Mesenchymal stem cell (in vitro differentiated cells and primary cell): ENCODE results near the gene ACSF3. TPM values are rescaled to one million over a fixed set of nuclear protein-coding genes. Genes with fewer than 3 reads are reported as not detected.
A peak's percentile ranks its signal among the peaks of the same experiment; 100 is the strongest.

Experiments
- DNase-seq: peaks from one replicate; pipeline ENCODE4 v3.0.0-alpha.2; 2013
- H2AFZ ChIP-seq: one replicate; pipeline ENCODE4 v1.6.1; 2013; ENCODE audit warnings: low read depth, mild to moderate bottlenecking, control low read depth, inconsistent platforms, low read length, moderate library complexity
- H2AK5ac ChIP-seq: 2 replicates; pipeline ENCODE4 v1.6.1; 2013; ENCODE audit warnings: low read length, moderate library complexity, mild to moderate bottlenecking, inconsistent platforms; ENCODE audit not compliant: severe bottlenecking
- H2BK120ac ChIP-seq: one replicate; pipeline ENCODE4 v1.6.1; 2013; ENCODE audit warnings: low read depth, mild to moderate bottlenecking, inconsistent platforms, low read length, moderate library complexity
- H2BK12ac ChIP-seq, 2 experiments: one replicate each; pipeline ENCODE4 v1.6.1; 2013; ENCODE audit warnings: inconsistent platforms in 2 of 2, low read length in 2 of 2, mild to moderate bottlenecking in 2 of 2, moderate library complexity in 2 of 2, control low read depth in 1 of 2
- H2BK15ac ChIP-seq: one replicate; pipeline ENCODE4 v1.6.1; 2013; ENCODE audit warnings: mild to moderate bottlenecking, low read depth, inconsistent platforms; ENCODE audit not compliant: poor library complexity, severe bottlenecking
- H2BK5ac ChIP-seq: 2 replicates; pipeline ENCODE4 v1.6.1; 2013; ENCODE audit warnings: low read depth, mild to moderate bottlenecking, low read length, control low read depth, inconsistent platforms; ENCODE audit not compliant: poor library complexity, severe bottlenecking
- H3K14ac ChIP-seq, 2 experiments: one replicate each; pipeline ENCODE4 v1.6.1; 2013; ENCODE audit warnings: inconsistent platforms in 2 of 2, low read length in 2 of 2, control low read depth in 1 of 2, mild to moderate bottlenecking in 1 of 2, moderate library complexity in 1 of 2
- H3K18ac ChIP-seq, 2 experiments: one replicate each; pipeline ENCODE4 v1.6.1; 2013; ENCODE audit warnings: inconsistent platforms in 2 of 2, low read length in 2 of 2, control low read depth in 1 of 2, low read depth in 1 of 2, mild to moderate bottlenecking in 1 of 2
- H3K23ac ChIP-seq, 2 experiments: one replicate each; pipeline ENCODE4 v1.6.1; 2013; ENCODE audit warnings: inconsistent platforms in 2 of 2, low read length in 2 of 2, mild to moderate bottlenecking in 2 of 2, moderate library complexity in 2 of 2, control low read depth in 1 of 2
- H3K27ac ChIP-seq: 2 replicates; pipeline ENCODE4 v1.5.1; 2013; ENCODE audit warnings: mild to moderate bottlenecking, moderate library complexity, low read length, control low read depth, inconsistent platforms; ENCODE audit not compliant: poor library complexity, severe bottlenecking
- H3K27me3 ChIP-seq, 2 experiments: 2 replicates each; pipeline versions ENCODE4 v1.6.1 to v1.7.0; 2013; ENCODE audit warnings: low read length in 2 of 2, mild to moderate bottlenecking in 2 of 2, moderate library complexity in 2 of 2, control low read depth in 1 of 2, inconsistent platforms in 1 of 2; ENCODE audit not compliant: control insufficient read depth in 1 of 2, insufficient read depth in 1 of 2
- H3K36me3 ChIP-seq, 2 experiments: 2 replicates each; pipeline versions ENCODE4 v1.6.1 to v1.7.0; 2013; ENCODE audit warnings: low read length in 2 of 2, control low read depth in 1 of 2, inconsistent platforms in 1 of 2, low read depth in 1 of 2, mild to moderate bottlenecking in 1 of 2; ENCODE audit not compliant: insufficient read depth in 2 of 2, control insufficient read depth in 1 of 2
- H3K4ac ChIP-seq, 2 experiments: one replicate each; pipeline ENCODE4 v1.6.1; 2013; ENCODE audit warnings: inconsistent platforms in 2 of 2, low read length in 2 of 2, mild to moderate bottlenecking in 2 of 2, moderate library complexity in 2 of 2, control low read depth in 1 of 2, low read depth in 1 of 2
- H3K4me1 ChIP-seq: 2 replicates; pipeline ENCODE4 v1.6.1; 2013; ENCODE audit warnings: low read depth, low read length, control low read depth; ENCODE audit not compliant: control insufficient read depth, insufficient read depth
- H3K4me2 ChIP-seq: 2 replicates; pipeline ENCODE4 v1.6.1; 2013; ENCODE audit warnings: low read length, mild to moderate bottlenecking, inconsistent platforms; ENCODE audit not compliant: poor library complexity, severe bottlenecking
- H3K4me3 ChIP-seq, 2 experiments: 2 replicates each; pipeline versions ENCODE4 v1.5.1 to v1.7.0; 2013; ENCODE audit warnings: low read length in 2 of 2, mild to moderate bottlenecking in 2 of 2, control low read depth in 1 of 2, low read depth in 1 of 2; ENCODE audit not compliant: insufficient read depth in 1 of 2
- H3K79me1 ChIP-seq: replicated peaks from 2 replicates; pipeline ENCODE4 v1.6.1; 2013; ENCODE audit warnings: mild to moderate bottlenecking, control low read depth, low read length, inconsistent platforms; ENCODE audit not compliant: poor library complexity, severe bottlenecking
- H3K9ac ChIP-seq: 2 replicates; pipeline ENCODE4 v1.7.0; 2013; ENCODE audit warnings: mild to moderate bottlenecking, low read length, moderate library complexity
- H3K9me3 ChIP-seq: 2 replicates; pipeline ENCODE4 v1.7.0; 2013; ENCODE audit warnings: mild to moderate bottlenecking, low read length; ENCODE audit not compliant: control insufficient read depth
- H4K8ac ChIP-seq: one replicate; pipeline ENCODE4 v1.6.1; 2013; ENCODE audit warnings: inconsistent platforms, mild to moderate bottlenecking, low read length, moderate library complexity
- H4K91ac ChIP-seq: one replicate; pipeline ENCODE4 v1.6.1; 2013; ENCODE audit warnings: mild to moderate bottlenecking, low read length, inconsistent platforms
- WGBS: methylation state at CpG from one replicate; pipeline ENCODE4 v1.1.7; 2013; ENCODE audit warnings: mixed read lengths; 5-methylcytosine and 5-hydroxymethylcytosine counted together
- polyA plus RNA-seq, 2 experiments: library from polyadenylated mRNA; stranded (reverse); fragments of 200-250 nt; gene quantifications; one replicate each; pipeline ENCODE4 v1.2.3, GENCODE V29; 2013

Gene ACSF3
- polyA plus RNA-seq (2013, experiment 1 of 2) = 7.7 TPM
- polyA plus RNA-seq (2013, experiment 2 of 2) = 7.7 TPM

DNA sequence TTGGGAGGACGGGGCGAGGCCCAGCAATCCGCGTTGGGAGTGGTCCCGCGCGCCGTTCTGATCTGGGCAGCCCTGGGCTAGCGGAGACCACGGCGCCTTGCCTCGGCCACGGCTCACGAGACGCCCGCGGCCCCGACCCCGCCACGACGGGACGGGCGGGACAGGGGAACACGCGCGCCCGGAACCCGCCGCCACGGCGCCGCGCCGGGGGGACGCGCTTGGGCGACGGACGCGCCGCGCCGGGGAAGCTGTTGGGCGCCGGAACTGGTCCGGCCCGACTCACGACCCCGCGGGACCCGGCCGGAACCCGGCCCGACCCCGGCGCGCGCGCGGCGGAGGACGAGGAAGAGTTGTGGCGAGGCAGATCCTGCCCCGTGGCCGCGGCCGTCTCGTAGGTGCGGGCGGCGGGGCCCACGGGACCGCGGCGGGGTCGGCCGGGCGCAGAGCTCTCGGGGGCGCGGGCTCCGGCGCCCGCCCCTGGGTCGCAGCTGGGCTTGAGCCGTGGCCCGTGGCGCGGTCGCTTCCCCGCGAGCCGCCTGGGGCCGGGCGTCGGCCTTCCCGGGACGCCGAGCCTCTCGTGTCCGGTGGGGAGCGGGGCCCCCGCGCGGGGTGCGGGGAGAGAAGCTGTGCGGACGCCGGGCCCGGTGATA lies at the start of gene ACSF3:
Gene ACSF3 (plus strand): TSS at position 251 of the 650 bp plus-strand sequence. CDS start 6,830 bp downstream, outside the sequence.
- H3K4me2 ChIP-seq = peak within 1 kb of the TSS; percentile 84
- H2BK15ac ChIP-seq = no peak within 1 kb of the TSS
- H3K4ac ChIP-seq = peak within 1 kb of the TSS; percentile 88 to 96
- H3K23ac ChIP-seq = peak within 1 kb of the TSS in 1 of 2 experiments; percentile 32
- DNase-seq = peak; percentile 37
- H2BK12ac ChIP-seq = no peak within 1 kb of the TSS
- WGBS = 3% methylated on average over 41 of the region's 110 CpGs
- H3K9ac ChIP-seq = peak within 1 kb of the TSS; percentile 92
- H2AFZ ChIP-seq = peak within 1 kb of the TSS; percentile 97
- peak within 1 kb of the TSS; percentile 11 for H4K91ac ChIP-seq
- peak within 1 kb of the TSS; percentile 94 for H4K8ac ChIP-seq
- peak within 1 kb of the TSS; percentile 77 to 83 for H3K18ac ChIP-seq
- peak within 1 kb of the TSS; percentile 67 for H2BK120ac ChIP-seq
- peaks cover 25% of the 10 kb centered on the region for H3K4me1 ChIP-seq
- H2AK5ac ChIP-seq = no peak within 1 kb of the TSS
- H3K14ac ChIP-seq = peak within 1 kb of the TSS; percentile 21 to 96
- no peaks in the 10 kb centered on the region for H3K9me3 ChIP-seq
- no peak within 1 kb of the TSS for H3K27ac ChIP-seq
- H3K36me3 ChIP-seq = peaks cover 0 to 24% of the 10 kb centered on the region in 2 experiments
- H3K27me3 ChIP-seq = peaks cover 21 to 38% of the 10 kb centered on the region in 2 experiments
- H3K4me3 ChIP-seq = peak within 1 kb of the TSS; percentile 77 to 99
- peaks cover 28% of the 10 kb centered on the region for H3K79me1 ChIP-seq
- peak within 1 kb of the TSS; percentile 37 for H2BK5ac ChIP-seq

DNA sequence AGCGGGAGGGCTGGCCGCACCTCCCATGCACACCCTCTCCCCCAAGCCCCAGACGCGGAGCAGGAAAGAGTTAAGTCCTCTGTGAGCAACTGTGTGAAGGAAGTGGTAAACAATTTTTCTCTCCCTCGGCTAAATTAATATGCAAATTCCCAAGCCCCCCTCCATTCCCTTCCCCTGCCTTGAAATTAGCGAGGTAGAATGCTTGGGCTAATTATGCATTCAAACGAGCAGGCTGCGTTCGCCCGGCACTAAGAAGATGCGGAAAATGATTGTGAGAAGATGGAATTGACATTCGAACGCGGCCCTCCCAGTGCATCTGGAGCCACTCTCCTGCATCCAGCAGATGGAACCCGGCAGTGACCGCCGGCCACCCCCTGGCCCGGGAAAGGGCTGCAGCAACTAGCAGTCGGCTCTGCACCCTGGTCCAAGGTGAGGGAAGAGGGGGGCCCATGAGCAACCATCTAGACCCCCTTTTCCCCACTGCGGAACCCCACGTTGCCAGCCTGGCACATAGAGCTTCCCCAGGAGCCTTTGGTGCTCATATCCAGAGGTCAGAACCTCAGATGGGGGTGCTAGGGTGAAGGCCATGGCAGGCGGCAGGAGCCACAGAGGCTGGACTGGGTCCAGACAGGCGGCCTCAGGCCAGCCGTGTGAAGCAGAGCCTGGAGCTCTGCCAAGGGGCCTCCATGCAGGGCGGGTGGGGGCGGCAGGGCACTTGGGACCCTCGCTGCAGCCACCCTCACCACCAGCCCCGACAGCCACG lies 49.1 kb upstream of the ACSF3 start:
- no peak overlapping the region for H3K4me2 ChIP-seq
- no peak overlapping the region for H2BK12ac ChIP-seq
- H3K36me3 ChIP-seq = no peaks in the 10 kb centered on the region
- H2BK15ac ChIP-seq = no peak overlapping the region
- no peak overlapping the region for H2BK5ac ChIP-seq
- H3K18ac ChIP-seq = no peak overlapping the region
- no peak overlapping the region for H2AK5ac ChIP-seq
- no peak overlapping the region for H2AFZ ChIP-seq
- peaks cover 5% of the 10 kb centered on the region for H3K9me3 ChIP-seq
- H3K4me3 ChIP-seq = no peak overlapping the region
- no peak overlapping the region for H3K4ac ChIP-seq
- no peak overlapping the region for H4K91ac ChIP-seq
- 85% methylated on average over 22 of the region's 29 CpGs for WGBS
- no peak for DNase-seq
- H3K4me1 ChIP-seq = no peaks in the 10 kb centered on the region
- no peak overlapping the region for H4K8ac ChIP-seq
- no peak overlapping the region for H3K14ac ChIP-seq
- no peak overlapping the region for H3K9ac ChIP-seq
- H3K27ac ChIP-seq = no peak overlapping the region
- H3K27me3 ChIP-seq = peaks cover 3 to 72% of the 10 kb centered on the region in 2 experiments
- no peak overlapping the region for H2BK120ac ChIP-seq
- H3K79me1 ChIP-seq = no peaks in the 10 kb centered on the region
- H3K23ac ChIP-seq = no peak overlapping the region

DNA sequence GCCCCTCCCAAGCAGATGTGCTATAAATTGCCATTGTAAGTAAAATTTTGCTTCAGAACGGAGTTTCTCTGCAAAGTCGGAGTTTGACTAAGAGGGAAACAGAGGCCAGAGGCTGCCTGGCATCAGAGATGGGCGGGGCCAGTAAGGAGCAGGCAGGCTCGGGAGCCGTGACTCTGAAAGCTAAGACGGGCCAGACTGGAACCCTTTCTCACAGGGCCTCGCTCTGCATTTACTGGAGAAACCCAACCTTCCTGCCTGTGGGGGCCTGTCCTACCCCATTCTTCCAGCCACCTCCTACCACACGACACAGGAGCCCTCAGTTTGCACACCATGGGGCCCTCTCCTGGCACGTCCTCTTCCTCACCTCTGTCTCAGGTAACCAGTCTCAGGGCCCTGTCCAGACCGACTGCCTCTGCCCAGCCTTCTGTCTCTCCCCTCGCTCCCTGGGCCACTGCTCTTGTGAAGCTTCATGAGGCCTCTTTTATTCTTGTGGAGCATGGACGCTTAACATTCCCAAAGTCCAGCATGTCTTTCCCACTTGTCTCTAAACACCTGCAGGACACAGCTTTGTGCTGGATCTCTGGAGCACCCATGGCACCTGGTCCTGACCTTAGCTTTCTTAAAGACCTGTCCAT lies 48.4 kb upstream of the ACSF3 start:
- no peak overlapping the region for H3K4me2 ChIP-seq
- H3K79me1 ChIP-seq = no peaks in the 10 kb centered on the region
- peaks cover 5% of the 10 kb centered on the region for H3K9me3 ChIP-seq
- H3K14ac ChIP-seq = no peak overlapping the region
- no peak overlapping the region for H3K23ac ChIP-seq
- no peak overlapping the region for H2AK5ac ChIP-seq
- H3K36me3 ChIP-seq = no peaks in the 10 kb centered on the region
- peaks cover 3 to 77% of the 10 kb centered on the region in 2 experiments for H3K27me3 ChIP-seq
- no peak overlapping the region for H3K4ac ChIP-seq
- no peak overlapping the region for H2BK5ac ChIP-seq
- WGBS = 81% methylated on average over 12 of the region's 12 CpGs
- no peak for DNase-seq
- H4K91ac ChIP-seq = no peak overlapping the region
- no peak overlapping the region for H3K27ac ChIP-seq
- H3K9ac ChIP-seq = no peak overlapping the region
- H2BK120ac ChIP-seq = no peak overlapping the region
- H2AFZ ChIP-seq = no peak overlapping the region
- H3K4me1 ChIP-seq = no peaks in the 10 kb centered on the region
- H2BK15ac ChIP-seq = no peak overlapping the region
- no peak overlapping the region for H2BK12ac ChIP-seq
- no peak overlapping the region for H4K8ac ChIP-seq
- no peak overlapping the region for H3K18ac ChIP-seq
- no peak overlapping the region for H3K4me3 ChIP-seq

DNA sequence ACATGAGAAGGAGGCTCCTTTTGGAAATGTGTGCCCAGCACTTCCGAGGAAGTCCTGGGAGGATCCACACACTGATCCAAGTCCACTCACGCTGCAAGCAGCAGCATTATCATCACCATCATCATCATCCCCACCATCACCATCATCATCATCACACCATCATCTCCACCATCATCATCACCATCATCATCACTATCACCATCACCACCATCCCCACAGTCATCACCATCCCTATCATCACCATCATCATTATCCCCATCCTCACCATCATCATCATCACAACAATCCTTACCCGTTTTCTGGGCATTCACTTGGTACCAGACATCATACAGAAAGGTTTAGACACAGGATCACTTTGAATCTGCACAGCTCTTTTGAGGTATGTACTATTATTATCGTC lies 47.8 kb upstream of the ACSF3 start:
- Histone ChIP-seq H3K4me3 (no peak overlapping the region), H3K4me1 (no peaks in the 10 kb centered on the region), H3K23ac (no peak overlapping the region), H3K14ac (no peak overlapping the region), H4K8ac (no peak overlapping the region), H3K18ac (no peak overlapping the region), H2BK120ac (no peak overlapping the region), H3K4ac (no peak overlapping the region), H2BK15ac (no peak overlapping the region), H3K9ac (no peak overlapping the region), H3K79me1 (no peaks in the 10 kb centered on the region), H2BK5ac (no peak overlapping the region), H3K27ac (no peak overlapping the region), H3K4me2 (no peak overlapping the region), H2BK12ac (no peak overlapping the region), H3K9me3 (peaks cover 5% of the 10 kb centered on the region), H2AK5ac (no peak overlapping the region), H4K91ac (no peak overlapping the region), H3K36me3 (no peaks in the 10 kb centered on the region), H3K27me3 (peaks cover 3 to 79% of the 10 kb centered on the region in 2 experiments), H2AFZ (no peak overlapping the region)
- DNase-seq = no peak
- 88% methylated on average over 3 of the region's 4 CpGs for WGBS
